ENCODE measurements around the gene DBT. TPM values are rescaled to one million over a fixed set of nuclear protein-coding genes. Genes with fewer than 3 reads are reported as not detected.
"Not testable (repeated sequence)": the region's sequence is repeated elsewhere in the genome, so short reads cannot be mapped to it uniquely, and the experiment has no call there.

Gene DBT
- total RNA-seq, 1 experiment from 2014 or later = 3.6 TPM

- DNase-seq (ENCODE audit: low read depth, low spot score); in situ Hi-C loops (cut with HindIII; ENCODE audit: low pct_unique_long_range_greater_than_20kb, low sequenced_read_pairs): not testable (repeated sequence)
These were observed 8.8 kb upstream of the DBT start for GRCh38 chr1:100258427-100258826.

GRCh38 chr1:100256273-100256672 lies 6.6 kb upstream of the DBT start:
- in situ Hi-C loops (cut with HindIII; ENCODE audit: low pct_unique_long_range_greater_than_20kb, low sequenced_read_pairs); DNase-seq (ENCODE audit: low read depth, low spot score): not testable (repeated sequence)

GRCh38 chr1:100253552-100253951 lies 3.9 kb upstream of the DBT start:
- no peak for DNase-seq (ENCODE audit: low read depth, low spot score)
- in situ Hi-C loops (cut with HindIII; ENCODE audit: low pct_unique_long_range_greater_than_20kb, low sequenced_read_pairs) = no loop called here

GRCh38 chr1:100252901-100253300 lies 3.3 kb upstream of the DBT start:
- no peak for DNase-seq (ENCODE audit: low read depth, low spot score)
- in situ Hi-C loops (cut with HindIII; ENCODE audit: low pct_unique_long_range_greater_than_20kb, low sequenced_read_pairs) = no loop called here

- no peak for DNase-seq (ENCODE audit: low read depth, low spot score)
- in situ Hi-C loops (cut with HindIII; ENCODE audit: low pct_unique_long_range_greater_than_20kb, low sequenced_read_pairs) = no loop called here
These were observed 1.2 kb upstream of the DBT start for GRCh38 chr1:100250807-100251206.

GRCh38 chr1:100250264-100250663 lies 630 bp upstream of the DBT start:
- in situ Hi-C loops (cut with HindIII; ENCODE audit: low pct_unique_long_range_greater_than_20kb, low sequenced_read_pairs) = no loop called here
- peak; percentile 8 for DNase-seq (ENCODE audit: low read depth, low spot score)

GRCh38 chr1:100249155-100249536 lies 488 bp downstream of the DBT start:
- no peak for DNase-seq (ENCODE audit: low read depth, low spot score)
- in situ Hi-C loops (cut with HindIII; ENCODE audit: low pct_unique_long_range_greater_than_20kb, low sequenced_read_pairs) = no loop called here

- no peak for DNase-seq (ENCODE audit: low read depth, low spot score)
- in situ Hi-C loops (cut with HindIII; ENCODE audit: low pct_unique_long_range_greater_than_20kb, low sequenced_read_pairs) = no loop called here
These were observed 2.9 kb downstream of the DBT start for GRCh38 chr1:100246738-100247137.

- in situ Hi-C loops (cut with HindIII; ENCODE audit: low pct_unique_long_range_greater_than_20kb, low sequenced_read_pairs) = no loop called here
- no peak for DNase-seq (ENCODE audit: low read depth, low spot score)
These were observed 9.0 kb downstream of the DBT start for GRCh38 chr1:100240631-100241030.

GRCh38 chr1:100239961-100240360 lies 9.7 kb downstream of the DBT start:
- no peak for DNase-seq (ENCODE audit: low read depth, low spot score)
- in situ Hi-C loops (cut with HindIII; ENCODE audit: low pct_unique_long_range_greater_than_20kb, low sequenced_read_pairs) = no loop called here

GRCh38 chr1:100237091-100237490 lies 12.5 kb downstream of the DBT start:
- no peak for DNase-seq (ENCODE audit: low read depth, low spot score)
- in situ Hi-C loops (cut with HindIII; ENCODE audit: low pct_unique_long_range_greater_than_20kb, low sequenced_read_pairs) = no loop called here

GRCh38 chr1:100234432-100234831 lies 15.2 kb downstream of the DBT start:
- in situ Hi-C loops (cut with HindIII; ENCODE audit: low pct_unique_long_range_greater_than_20kb, low sequenced_read_pairs) = no loop called here
- no peak for DNase-seq (ENCODE audit: low read depth, low spot score)

- in situ Hi-C loops (cut with HindIII; ENCODE audit: low pct_unique_long_range_greater_than_20kb, low sequenced_read_pairs) = not testable (repeated sequence)
These were observed 16.1 kb downstream of the DBT start for GRCh38 chr1:100233566-100233965.

GRCh38 chr1:100232156-100232555 lies 17.5 kb downstream of the DBT start:
- in situ Hi-C loops (cut with HindIII; ENCODE audit: low pct_unique_long_range_greater_than_20kb, low sequenced_read_pairs) = no loop called here
- no peak for DNase-seq (ENCODE audit: low read depth, low spot score)

More at GRCh38 chr1:100233566-100233965, 16.1 kb downstream of the DBT start:
- not testable (repeated sequence) for DNase-seq (ENCODE audit: low read depth, low spot score)

GRCh38 chr1:100231721-100232120 lies 17.9 kb downstream of the DBT start:
- DNase-seq (ENCODE audit: low read depth, low spot score) = no peak
- in situ Hi-C loops (cut with HindIII; ENCODE audit: low pct_unique_long_range_greater_than_20kb, low sequenced_read_pairs) = no loop called here

- DNase-seq (ENCODE audit: low read depth, low spot score) = no peak
- in situ Hi-C loops (cut with HindIII; ENCODE audit: low pct_unique_long_range_greater_than_20kb, low sequenced_read_pairs) = no loop called here
These were observed 18.9 kb downstream of the DBT start for GRCh38 chr1:100230765-100231164.

- no peak for DNase-seq (ENCODE audit: low read depth, low spot score)
- in situ Hi-C loops (cut with HindIII; ENCODE audit: low pct_unique_long_range_greater_than_20kb, low sequenced_read_pairs) = no loop called here
These were observed 19.8 kb downstream of the DBT start for GRCh38 chr1:100229681-100230443.

- in situ Hi-C loops (cut with HindIII; ENCODE audit: low pct_unique_long_range_greater_than_20kb, low sequenced_read_pairs) = no loop called here
These were observed 27.2 kb downstream of the DBT start for GRCh38 chr1:100222428-100222827.

GRCh38 chr1:100219883-100220282 lies 29.8 kb downstream of the DBT start:
- DNase-seq (ENCODE audit: low read depth, low spot score) = no peak
- in situ Hi-C loops (cut with HindIII; ENCODE audit: low pct_unique_long_range_greater_than_20kb, low sequenced_read_pairs) = no loop called here

More at GRCh38 chr1:100222428-100222827, 27.2 kb downstream of the DBT start:
- DNase-seq (ENCODE audit: low read depth, low spot score) = no peak

Measured in SK-MEL-5 (cell line).